ENCODE measurements around the gene GOLIM4. TPM values are rescaled to one million over a fixed set of nuclear protein-coding genes. Genes with fewer than 3 reads are reported as not detected.

The GOLIM4 gene
- total RNA-seq, 1 experiment from 2014 or later = 24.6 TPM

DNA sequence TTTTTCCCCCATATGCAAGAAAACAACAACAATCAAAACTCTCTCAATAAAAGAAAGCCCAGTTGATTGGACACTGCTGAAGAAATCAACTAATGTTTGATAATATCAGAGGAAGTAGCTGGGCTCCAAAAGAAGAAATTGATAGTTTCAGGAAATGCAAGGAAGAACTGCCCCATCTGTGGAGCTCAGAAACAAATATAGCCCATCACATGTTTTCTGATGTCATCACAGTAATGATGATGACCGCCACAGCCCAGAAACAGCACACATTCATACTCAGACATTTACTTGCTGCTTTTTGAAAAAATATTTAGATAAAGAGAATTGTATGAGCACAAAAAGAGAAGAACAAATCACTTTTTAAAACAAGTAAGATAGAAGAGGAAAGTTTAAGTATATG is 67.6 kb downstream of the GOLIM4 start:
- WGBS (ENCODE audit: extremely low coverage, insufficient read length, low lambda C conversion rate) = no CpG with 5 or more reads among the region's 1 CpG
- Histone ChIP-seq H2BK20ac (ENCODE audit: low read depth, low read length, poor library complexity, severe bottlenecking) (no peak overlapping the region), H3K79me2 (ENCODE audit: insufficient read depth, low read length) (no peaks in the 10 kb centered on the region), H4K20me1 (ENCODE audit: control insufficient read depth, insufficient read depth, insufficient read length) (no peaks in the 10 kb centered on the region), H2AK5ac (ENCODE audit: insufficient read length, low read length) (no peak overlapping the region), H3K27ac (ENCODE audit: insufficient read length, low read depth, low read length) (no peak overlapping the region), H4K8ac (replicated peaks; ENCODE audit: insufficient read length, low read depth, low read length) (no peak overlapping the region), H3K4me1 (ENCODE audit: insufficient read depth, low read length) (no peaks in the 10 kb centered on the region; the same call in 1 of the 2 replicates), H4K91ac (ENCODE audit: insufficient read length, low read depth, low read length) (no peak overlapping the region), H4K5ac (ENCODE audit: insufficient read length, low read depth, low read length) (no peak overlapping the region), H2BK15ac (ENCODE audit: low read depth, low read length) (no peak overlapping the region), H3K79me1 (ENCODE audit: insufficient read depth, low read depth, low read length, poor library complexity, severe bottlenecking) (no peaks in the 10 kb centered on the region), H3K4ac (ENCODE audit: low read depth, low read length) (no peak overlapping the region), H2AFZ (ENCODE audit: low read length) (no peak overlapping the region), H3K18ac (ENCODE audit: insufficient read length, low read depth, low read length) (no peak overlapping the region), H3K9me3 (ENCODE audit: control insufficient read depth, low read depth, low read length) (no peaks in the 10 kb centered on the region), H3K27me3 (ENCODE audit: insufficient read depth, low read length) (no peaks in the 10 kb centered on the region), H2BK120ac (ENCODE audit: low read depth, low read length, poor library complexity, severe bottlenecking) (no peak overlapping the region), H3K9ac (ENCODE audit: extremely low read depth, insufficient read length, low read length) (no peak overlapping the region), H3K56ac (ENCODE audit: insufficient read length, low read depth, low read length) (no peak overlapping the region), H3K4me2 (ENCODE audit: insufficient read depth, insufficient read length, low read length) (no peak overlapping the region), H3K23ac (ENCODE audit: insufficient read length, low read depth, low read length) (no peak overlapping the region), H3K14ac (ENCODE audit: insufficient read depth, low read length) (no peak overlapping the region), H2BK12ac (ENCODE audit: insufficient read length, low read depth, low read length) (no peak overlapping the region), H3T11ph (ENCODE audit: low read length) (no peak overlapping the region), H3K23me2 (ENCODE audit: insufficient read length, low read depth, low read length, poor library complexity, severe bottlenecking) (no peaks in the 10 kb centered on the region), H2BK5ac (ENCODE audit: insufficient read length, low read length) (no peak overlapping the region)
- Mint-ChIP-seq H3K4me1 (peaks cover 3 to 5% of the 10 kb centered on the region in 2 experiments), H3K4me3 (no peak overlapping the region), H3K36me3 (ENCODE audit: insufficient read depth in 1 of 3, low read depth in 3 of 3) (peaks cover 14 to 69% (median 55%) of the 10 kb centered on the region in 3 experiments; a peak in 6 of 7 replicates), H3K27ac (no peak overlapping the region; a peak in 2 of 7 replicates), H3K27me3 (ENCODE audit: low read depth) (no peaks in the 10 kb centered on the region), H3K9me3 (no peaks in the 10 kb centered on the region)
- TF ChIP-seq, protein P1, sequence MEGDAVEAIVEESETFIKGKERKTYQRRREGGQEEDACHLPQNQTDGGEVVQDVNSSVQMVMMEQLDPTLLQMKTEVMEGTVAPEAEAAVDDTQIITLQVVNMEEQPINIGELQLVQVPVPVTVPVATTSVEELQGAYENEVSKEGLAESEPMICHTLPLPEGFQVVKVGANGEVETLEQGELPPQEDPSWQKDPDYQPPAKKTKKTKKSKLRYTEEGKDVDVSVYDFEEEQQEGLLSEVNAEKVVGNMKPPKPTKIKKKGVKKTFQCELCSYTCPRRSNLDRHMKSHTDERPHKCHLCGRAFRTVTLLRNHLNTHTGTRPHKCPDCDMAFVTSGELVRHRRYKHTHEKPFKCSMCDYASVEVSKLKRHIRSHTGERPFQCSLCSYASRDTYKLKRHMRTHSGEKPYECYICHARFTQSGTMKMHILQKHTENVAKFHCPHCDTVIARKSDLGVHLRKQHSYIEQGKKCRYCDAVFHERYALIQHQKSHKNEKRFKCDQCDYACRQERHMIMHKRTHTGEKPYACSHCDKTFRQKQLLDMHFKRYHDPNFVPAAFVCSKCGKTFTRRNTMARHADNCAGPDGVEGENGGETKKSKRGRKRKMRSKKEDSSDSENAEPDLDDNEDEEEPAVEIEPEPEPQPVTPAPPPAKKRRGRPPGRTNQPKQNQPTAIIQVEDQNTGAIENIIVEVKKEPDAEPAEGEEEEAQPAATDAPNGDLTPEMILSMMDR (conservative IDR thresholded peaks at IDR 0.05) = no peak
- no peak for DNase-seq
